ENCODE results near the gene DLX1.

DNA sequence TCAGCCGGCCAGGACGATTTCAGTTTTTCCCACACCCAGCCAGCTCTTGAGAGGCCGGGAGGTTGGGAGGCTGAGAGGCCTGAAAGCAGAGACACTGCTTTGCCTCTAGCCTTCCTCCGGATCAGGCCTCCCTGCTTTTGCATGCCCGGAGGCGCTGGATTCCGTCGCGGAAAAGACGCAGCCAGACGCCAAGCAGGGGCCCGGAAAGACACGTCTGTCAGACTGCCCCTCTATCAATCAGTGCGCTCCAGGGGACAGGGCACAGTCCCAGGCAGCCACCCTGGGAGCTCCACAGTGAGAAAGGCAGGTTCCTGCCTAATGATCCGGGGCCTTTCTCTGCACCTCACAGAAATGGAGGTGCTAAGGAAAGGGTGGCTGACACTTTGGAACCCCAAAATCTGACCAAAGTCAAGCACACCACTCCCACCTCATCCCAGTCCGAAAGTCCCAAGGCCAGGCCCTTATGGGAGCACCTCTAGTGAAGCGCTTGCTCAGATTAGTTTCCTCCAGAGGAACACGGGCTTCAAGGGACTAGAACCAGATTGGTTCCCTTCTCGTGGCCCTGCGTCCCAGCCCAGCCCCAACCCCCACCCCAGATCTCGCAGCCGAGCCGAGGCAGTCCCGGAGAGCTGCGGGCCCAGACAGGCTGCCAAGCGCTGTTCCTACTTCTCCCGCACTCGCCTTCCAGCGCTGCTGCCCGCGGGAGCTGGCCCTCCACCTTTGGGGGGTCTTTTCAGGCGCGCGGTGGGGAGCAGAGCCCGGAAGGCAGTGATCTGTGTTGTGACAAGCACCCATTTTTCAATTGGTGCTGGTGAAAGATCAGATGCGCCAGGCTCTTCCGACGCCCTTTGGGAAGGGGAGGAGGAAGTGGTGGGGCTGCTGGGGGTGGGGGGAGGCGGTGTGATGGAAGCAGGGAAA, 5.0 kb downstream of the DLX1 start:
- TF ChIP-seq GATA3 (IDR thresholded peaks at IDR 0.05; ENCODE audit: low read depth, low read length) (no peak), GATA2 (IDR thresholded peaks at IDR 0.05; ENCODE audit: low read depth, low read length) (no peak)
